Progenitor cell of endocrine pancreas (in vitro differentiated cells): ENCODE data around the gene POLR2J3. TPM values are rescaled to one million over a fixed set of nuclear protein-coding genes. Genes with fewer than 3 reads are reported as not detected.
"Not testable (repeated sequence)": the region's sequence is repeated elsewhere in the genome, so short reads cannot be mapped to it uniquely, and the experiment has no call there.

Experiments
- DNase-seq: peaks from one replicate; pipeline ENCODE4 v3.0.0; 2021; ENCODE audit warnings: low spot score; ENCODE audit not compliant: unreplicated experiment
- H3K27ac Mint-ChIP-seq: 2 replicates; pipeline ENCODE4 v1.8.0; 2021; ENCODE audit warnings: mild to moderate bottlenecking, moderate library complexity, mixed read lengths
- H3K27me3 Mint-ChIP-seq: 2 replicates; pipeline ENCODE4 v1.8.0; 2021; ENCODE audit warnings: mixed read lengths
- H3K36me3 Mint-ChIP-seq: 2 replicates; pipeline ENCODE4 v1.8.0; 2022; ENCODE audit warnings: mixed read lengths; ENCODE audit not compliant: insufficient read depth
- H3K4me1 Mint-ChIP-seq: 2 replicates; pipeline ENCODE4 v1.8.0; 2021; ENCODE audit warnings: low read depth, mixed read lengths
- H3K4me3 Mint-ChIP-seq: 2 replicates; pipeline ENCODE4 v1.8.0; 2021; ENCODE audit warnings: low read depth, mild to moderate bottlenecking, moderate library complexity, mixed read lengths
- H3K9me3 Mint-ChIP-seq: 2 replicates; pipeline ENCODE4 v1.8.0; 2021; ENCODE audit warnings: low read depth, mixed read lengths
- CTCF ChIP-seq: fragments of 200-600 bp; sonication (generic); IDR thresholded peaks from one replicate; pipeline ENCODE4 v1.5.0; 2021; ENCODE audit warnings: antibody characterized with exemption, mild to moderate bottlenecking; ENCODE audit not compliant: unreplicated experiment
- long read RNA-seq: library from polyadenylated mRNA; unstranded; transcript quantifications from one replicate; pipeline ENCODE4 v2.0.0, GENCODE V29; 2020
- total RNA-seq: library from RNA; stranded (reverse); gene quantifications from 2 replicates; pipeline ENCODE4 v1.2.1, GENCODE V29; 2021

POLR2J3 gene
- 28.2 and 31.5 TPM in 2 replicates for total RNA-seq
- long read RNA-seq, full-length matches to known transcripts, result 9 of 9 reads
- long read RNA-seq, partial matches to known transcripts, result 0 of 9 reads
- long read RNA-seq, other reads (novel, unspliced or antisense), result 0 of 9 reads

- DNase-seq, result peak; percentile 93
- H3K27me3 Mint-ChIP-seq, H3K27ac Mint-ChIP-seq, H3K9me3 Mint-ChIP-seq, H3K4me1 Mint-ChIP-seq, H3K36me3 Mint-ChIP-seq: not testable (repeated sequence)
- TF ChIP-seq CTCF, result peak; percentile 54
- peak within 1 kb of the TSS; percentile 68 for H3K4me3 Mint-ChIP-seq
These were observed at the start of gene POLR2J3 for GRCh38 chr7:102572261-102573239. Gene POLR2J3 (minus strand): TSS chr7:102572583. CDS start chr7:102572521, 62 bp downstream.

DNA sequence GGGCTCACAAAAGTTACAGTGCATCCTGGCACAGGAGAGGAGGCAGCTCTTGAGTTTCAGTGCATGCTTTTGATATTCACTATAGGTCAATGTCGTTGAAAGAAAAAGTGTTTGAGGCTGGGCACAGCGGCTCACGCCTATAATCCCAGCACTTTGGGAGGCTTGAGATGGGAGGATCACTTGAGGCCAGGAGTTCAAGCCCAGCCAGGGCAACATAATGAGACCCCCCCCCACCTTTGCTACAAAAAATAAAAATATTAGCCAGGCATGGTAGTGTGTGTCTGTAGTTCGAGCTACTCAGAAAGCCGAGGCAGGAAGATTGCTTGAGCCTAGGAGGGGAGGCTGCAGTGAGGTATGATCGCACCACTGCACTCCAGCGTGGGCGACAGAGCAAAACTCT, 45.7 kb upstream of the POLR2J3 start:
- DNase-seq, H3K27ac Mint-ChIP-seq, H3K4me1 Mint-ChIP-seq, H3K9me3 Mint-ChIP-seq, H3K4me3 Mint-ChIP-seq, H3K36me3 Mint-ChIP-seq, H3K27me3 Mint-ChIP-seq: not testable (repeated sequence)

GRCh38 chr7:102616507-102617125, 44.2 kb upstream of the POLR2J3 start, which contains the start of gene RASA4:
Gene RASA4 (minus strand): TSS chr7:102616756. CDS start chr7:102616689, 67 bp downstream.
- not testable (repeated sequence) for H3K36me3 Mint-ChIP-seq, H3K27ac Mint-ChIP-seq, H3K27me3 Mint-ChIP-seq, H3K4me1 Mint-ChIP-seq, DNase-seq, H3K9me3 Mint-ChIP-seq, H3K4me3 Mint-ChIP-seq

DNA sequence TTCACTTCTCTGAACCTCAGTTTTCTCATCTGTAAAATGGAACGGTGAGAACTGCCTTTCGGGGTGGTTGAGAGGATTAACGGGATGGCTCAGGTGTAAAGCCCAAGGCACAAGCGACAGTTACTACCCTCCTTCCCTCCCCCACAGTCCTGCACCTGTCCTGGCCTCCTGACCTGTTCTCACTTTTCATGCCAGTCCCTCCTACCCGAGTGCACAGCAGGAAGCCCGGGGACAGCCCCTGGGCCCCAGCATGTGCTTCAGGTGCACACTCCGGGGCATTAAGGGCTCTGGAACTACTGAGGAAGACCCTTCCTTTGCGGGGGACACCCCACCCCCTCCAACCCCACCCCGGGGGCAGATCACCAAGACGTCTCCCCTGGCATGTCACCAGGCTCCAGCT, 43.5 kb upstream of the POLR2J3 start:
- DNase-seq, H3K4me3 Mint-ChIP-seq, H3K9me3 Mint-ChIP-seq, H3K27ac Mint-ChIP-seq, H3K4me1 Mint-ChIP-seq, H3K27me3 Mint-ChIP-seq, H3K36me3 Mint-ChIP-seq: not testable (repeated sequence)

- H3K4me1 Mint-ChIP-seq, H3K4me3 Mint-ChIP-seq, H3K36me3 Mint-ChIP-seq, H3K27ac Mint-ChIP-seq, H3K9me3 Mint-ChIP-seq, H3K27me3 Mint-ChIP-seq, DNase-seq: not testable (repeated sequence)
These were observed 42.5 kb upstream of the POLR2J3 start for GRCh38 chr7:102614873-102615272.

DNA sequence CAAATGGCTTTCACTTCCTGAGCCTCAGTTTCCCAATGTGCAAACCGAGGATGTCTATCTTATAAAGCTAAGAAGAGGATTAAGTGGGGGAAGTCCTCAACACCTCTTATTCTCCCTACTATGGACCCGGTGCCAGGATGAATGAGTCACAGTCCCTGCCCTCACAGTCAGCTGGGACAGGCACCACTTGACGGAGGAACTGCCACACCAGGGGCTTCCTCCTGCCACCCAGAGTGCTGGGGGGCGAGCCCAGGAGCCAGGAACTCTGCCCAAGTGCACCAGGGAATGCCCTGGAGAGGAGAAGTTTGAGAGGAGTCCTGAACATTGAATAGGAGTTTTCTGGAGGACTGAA, 41.9 kb upstream of the POLR2J3 start:
- not testable (repeated sequence) for H3K4me1 Mint-ChIP-seq, H3K27ac Mint-ChIP-seq, H3K4me3 Mint-ChIP-seq, H3K36me3 Mint-ChIP-seq, DNase-seq, H3K27me3 Mint-ChIP-seq, H3K9me3 Mint-ChIP-seq

DNA sequence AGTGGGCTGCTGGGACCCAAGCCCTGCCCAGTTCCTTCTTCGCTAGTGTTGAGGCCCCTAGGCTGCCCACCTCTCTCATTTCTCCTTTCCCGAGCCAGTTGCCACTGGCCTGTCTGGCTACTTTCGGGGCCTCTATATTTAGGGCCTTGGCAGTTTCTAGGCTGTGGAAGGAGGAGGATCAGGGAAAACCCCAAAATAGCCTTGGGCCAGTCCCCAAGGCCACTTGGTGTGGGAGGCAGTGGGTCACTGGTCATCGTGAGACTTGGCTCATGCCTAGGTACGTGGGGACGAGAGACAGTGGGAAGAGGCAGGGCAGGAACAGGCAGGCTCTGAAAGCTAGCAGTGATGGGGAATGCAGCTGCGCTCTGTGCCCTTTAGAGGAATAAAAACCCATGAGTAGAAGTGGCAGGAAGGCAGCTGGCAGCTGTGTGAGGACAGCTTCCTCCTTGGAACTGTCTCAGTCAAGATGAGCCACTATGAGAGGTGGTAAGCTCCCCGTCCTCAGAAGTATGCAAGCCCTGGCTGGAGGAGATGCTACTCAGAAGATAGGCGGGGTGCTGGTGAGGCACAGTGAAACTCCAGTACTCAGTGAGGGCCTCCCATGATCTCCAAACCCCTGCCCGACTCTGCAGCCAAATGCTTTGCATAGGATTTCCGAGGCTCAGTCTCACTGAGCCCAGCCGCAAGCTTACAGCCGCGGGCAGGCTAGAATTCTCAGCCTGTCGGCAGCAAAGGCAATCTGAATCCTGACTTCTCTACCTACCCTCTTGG, 41.4 kb upstream of the POLR2J3 start:
- H3K27ac Mint-ChIP-seq, H3K36me3 Mint-ChIP-seq, H3K4me3 Mint-ChIP-seq, H3K27me3 Mint-ChIP-seq, DNase-seq, H3K4me1 Mint-ChIP-seq, H3K9me3 Mint-ChIP-seq: not testable (repeated sequence)

DNA sequence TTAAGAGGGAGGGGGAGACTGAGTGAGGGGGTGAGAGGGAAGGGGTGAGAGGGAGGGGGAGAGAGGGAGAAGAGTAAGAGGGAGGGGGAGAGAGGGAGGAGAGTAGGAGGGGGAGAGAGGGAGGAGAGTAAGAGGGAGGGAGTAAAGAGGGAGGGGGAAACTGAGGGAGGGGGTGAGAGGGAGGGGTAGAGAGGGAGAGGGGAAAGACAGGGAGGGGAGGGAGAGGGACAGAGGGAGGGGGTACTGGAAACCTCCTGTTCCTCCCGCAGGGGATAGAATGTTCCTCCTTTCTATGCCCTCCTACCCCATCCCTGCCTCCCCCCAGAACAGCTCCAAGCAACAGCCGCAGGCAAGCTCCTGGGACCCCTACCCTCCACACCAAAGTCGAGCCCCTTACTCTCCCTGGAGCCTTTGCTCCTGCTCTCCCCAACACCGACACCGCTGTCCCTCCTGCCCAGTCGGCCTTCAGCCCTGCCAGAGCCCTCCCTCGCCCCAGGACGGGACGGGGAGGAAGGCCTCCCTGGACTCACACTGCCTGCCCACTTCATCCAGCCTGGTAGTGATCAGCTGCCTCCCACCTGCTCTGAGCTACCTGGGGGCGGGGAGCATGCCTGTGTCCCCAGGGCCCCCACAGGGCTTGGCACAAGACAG, 39.4 kb upstream of the POLR2J3 start:
- H3K36me3 Mint-ChIP-seq, H3K9me3 Mint-ChIP-seq, H3K4me1 Mint-ChIP-seq, H3K27me3 Mint-ChIP-seq, DNase-seq, H3K27ac Mint-ChIP-seq, H3K4me3 Mint-ChIP-seq: not testable (repeated sequence)

- DNase-seq, H3K9me3 Mint-ChIP-seq, H3K4me1 Mint-ChIP-seq, H3K36me3 Mint-ChIP-seq, H3K4me3 Mint-ChIP-seq, H3K27me3 Mint-ChIP-seq, H3K27ac Mint-ChIP-seq: not testable (repeated sequence)
These were observed 38.8 kb upstream of the POLR2J3 start for GRCh38 chr7:102611013-102611674.

- not testable (repeated sequence) for H3K4me1 Mint-ChIP-seq, H3K27ac Mint-ChIP-seq, DNase-seq, H3K4me3 Mint-ChIP-seq, H3K36me3 Mint-ChIP-seq, H3K9me3 Mint-ChIP-seq, H3K27me3 Mint-ChIP-seq
These were observed 38.1 kb upstream of the POLR2J3 start for GRCh38 chr7:102610441-102610840.

- not testable (repeated sequence) for H3K27ac Mint-ChIP-seq
These were observed 37.4 kb upstream of the POLR2J3 start for GRCh38 chr7:102609734-102610133.

More at GRCh38 chr7:102609734-102610133, 37.4 kb upstream of the POLR2J3 start:
- not testable (repeated sequence) for DNase-seq, H3K4me1 Mint-ChIP-seq, H3K4me3 Mint-ChIP-seq, H3K9me3 Mint-ChIP-seq, H3K36me3 Mint-ChIP-seq, H3K27me3 Mint-ChIP-seq
